Stimulated activated CD4-positive, alpha-beta T cell treated with anti-CD3 and anti-CD28 coated beads, Interleukin-4, amount 100 ng/mL, for 1 hour (primary cell): ENCODE results near the gene PRPS1L1.

Source experiments
- DNase-seq: peaks from one replicate; pipeline ENCODE4 v3.0.0-alpha.2; 2020

PRPS1L1 gene

GRCh38 chr7:18004372-18004771 is 23.3 kb downstream of the PRPS1L1 start:
- DNase-seq: no peak

- DNase-seq: no peak
Measured at GRCh38 chr7:18003286-18003994, 24.2 kb downstream of the PRPS1L1 start.

- no peak for DNase-seq
Measured at GRCh38 chr7:17998692-17999091, 29.0 kb downstream of the PRPS1L1 start.

- DNase-seq: no peak
Measured at GRCh38 chr7:17996442-17997223, 31.0 kb downstream of the PRPS1L1 start.

GRCh38 chr7:17996040-17996439 is 31.6 kb downstream of the PRPS1L1 start:
- no peak for DNase-seq

GRCh38 chr7:17994079-17994850 is 33.4 kb downstream of the PRPS1L1 start:
- no peak for DNase-seq

- peak; percentile 14 for DNase-seq
Measured at GRCh38 chr7:17991866-17992648, 35.6 kb downstream of the PRPS1L1 start.

- no peak for DNase-seq
Measured at GRCh38 chr7:17990761-17991160, 36.9 kb downstream of the PRPS1L1 start.

- no peak for DNase-seq
Measured at GRCh38 chr7:17989546-17989945, 38.1 kb downstream of the PRPS1L1 start.

- no peak for DNase-seq
Measured at GRCh38 chr7:17988858-17989257, 38.8 kb downstream of the PRPS1L1 start.

GRCh38 chr7:17988141-17988540 is 39.5 kb downstream of the PRPS1L1 start:
- no peak for DNase-seq

GRCh38 chr7:17986851-17987250 is 40.8 kb downstream of the PRPS1L1 start:
- no peak for DNase-seq

- DNase-seq: no peak
Measured at GRCh38 chr7:17985473-17986239, 42.0 kb downstream of the PRPS1L1 start.

- no peak for DNase-seq
Measured at GRCh38 chr7:17984288-17984687, 43.4 kb downstream of the PRPS1L1 start.

GRCh38 chr7:17983221-17984062 is 44.2 kb downstream of the PRPS1L1 start:
- no peak for DNase-seq

GRCh38 chr7:17976952-17977351 is 50.7 kb downstream of the PRPS1L1 start:
- no peak for DNase-seq
